ENCODE data around the gene KRTAP12-3. TPM values are rescaled to one million over a fixed set of nuclear protein-coding genes. Genes with fewer than 3 reads are reported as not detected.

The KRTAP12-3 gene
- total and polyA plus RNA-seq, 8 donors = not detected

DNA sequence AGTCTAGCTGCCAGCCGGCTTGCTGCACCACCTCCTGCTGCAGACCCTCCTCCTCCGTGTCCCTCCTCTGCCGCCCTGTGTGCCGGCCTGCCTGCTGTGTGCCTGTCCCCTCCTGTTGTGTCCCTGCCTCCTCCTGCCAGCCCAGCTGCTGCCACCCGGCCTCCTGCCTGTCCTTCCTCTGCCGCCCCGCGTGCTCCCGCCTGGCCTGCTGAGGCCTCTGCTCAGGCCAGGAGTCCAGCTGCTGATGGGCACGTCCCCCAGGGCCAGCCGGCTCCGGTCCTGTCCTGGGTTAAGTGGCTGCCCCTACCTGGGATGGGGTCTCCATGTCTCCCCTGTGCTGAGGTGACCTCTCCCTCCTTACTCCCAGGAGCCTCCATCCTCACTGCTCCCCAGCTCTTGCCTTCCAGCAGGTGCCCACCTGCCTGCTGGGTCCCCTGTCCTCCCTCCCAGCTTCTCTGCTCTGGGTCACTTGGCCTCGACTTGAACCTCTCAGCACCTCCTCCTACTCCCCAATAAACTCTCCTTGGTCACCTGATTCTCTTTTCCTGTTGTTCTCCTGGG lies 45.0 kb upstream of the KRTAP12-3 start:
- no peak overlapping the region for H3K27ac ChIP-seq
- intact Hi-C loops (cut with DNase I) = no loop called here
- no peak overlapping the region for H3K4me3 ChIP-seq
- no peak for ATAC-seq
- no peaks in the 10 kb centered on the region for H3K9me3 ChIP-seq
- peak in 1 of 6 donors; percentile 60 for DNase-seq
- WGBS, 2 donors = 72 to 83% methylated on average over 11 to 13 of the region's 13 CpGs
- TF ChIP-seq, protein P1, sequence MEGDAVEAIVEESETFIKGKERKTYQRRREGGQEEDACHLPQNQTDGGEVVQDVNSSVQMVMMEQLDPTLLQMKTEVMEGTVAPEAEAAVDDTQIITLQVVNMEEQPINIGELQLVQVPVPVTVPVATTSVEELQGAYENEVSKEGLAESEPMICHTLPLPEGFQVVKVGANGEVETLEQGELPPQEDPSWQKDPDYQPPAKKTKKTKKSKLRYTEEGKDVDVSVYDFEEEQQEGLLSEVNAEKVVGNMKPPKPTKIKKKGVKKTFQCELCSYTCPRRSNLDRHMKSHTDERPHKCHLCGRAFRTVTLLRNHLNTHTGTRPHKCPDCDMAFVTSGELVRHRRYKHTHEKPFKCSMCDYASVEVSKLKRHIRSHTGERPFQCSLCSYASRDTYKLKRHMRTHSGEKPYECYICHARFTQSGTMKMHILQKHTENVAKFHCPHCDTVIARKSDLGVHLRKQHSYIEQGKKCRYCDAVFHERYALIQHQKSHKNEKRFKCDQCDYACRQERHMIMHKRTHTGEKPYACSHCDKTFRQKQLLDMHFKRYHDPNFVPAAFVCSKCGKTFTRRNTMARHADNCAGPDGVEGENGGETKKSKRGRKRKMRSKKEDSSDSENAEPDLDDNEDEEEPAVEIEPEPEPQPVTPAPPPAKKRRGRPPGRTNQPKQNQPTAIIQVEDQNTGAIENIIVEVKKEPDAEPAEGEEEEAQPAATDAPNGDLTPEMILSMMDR (IDR thresholded peaks at IDR 0.05) = no peak
- FAIRE-seq = no peak
- no peaks in the 10 kb centered on the region for H3K27me3 ChIP-seq
- H3K4me1 ChIP-seq = no peaks in the 10 kb centered on the region
- no peaks in the 10 kb centered on the region for H3K36me3 ChIP-seq

GRCh38 chr21:44613386-44614155 lies 44.2 kb upstream of the KRTAP12-3 start:
- H3K27ac ChIP-seq = no peak overlapping the region
- ATAC-seq (no peak), FAIRE-seq (no peak), DNase-seq (peak in 1 of 6 donors; percentile 45)
- no peak overlapping the region for H3K4me3 ChIP-seq
- H3K9me3 ChIP-seq = no peaks in the 10 kb centered on the region
- intact Hi-C loops (cut with DNase I) = no loop called here
- TF ChIP-seq, protein P1 (IDR thresholded peaks at IDR 0.05) = no peak
- H3K4me1 ChIP-seq = no peaks in the 10 kb centered on the region
- H3K36me3 ChIP-seq = no peaks in the 10 kb centered on the region
- no peaks in the 10 kb centered on the region for H3K27me3 ChIP-seq
- WGBS, 2 donors = 67 to 76% methylated on average over 25 to 26 of the region's 26 CpGs

DNA sequence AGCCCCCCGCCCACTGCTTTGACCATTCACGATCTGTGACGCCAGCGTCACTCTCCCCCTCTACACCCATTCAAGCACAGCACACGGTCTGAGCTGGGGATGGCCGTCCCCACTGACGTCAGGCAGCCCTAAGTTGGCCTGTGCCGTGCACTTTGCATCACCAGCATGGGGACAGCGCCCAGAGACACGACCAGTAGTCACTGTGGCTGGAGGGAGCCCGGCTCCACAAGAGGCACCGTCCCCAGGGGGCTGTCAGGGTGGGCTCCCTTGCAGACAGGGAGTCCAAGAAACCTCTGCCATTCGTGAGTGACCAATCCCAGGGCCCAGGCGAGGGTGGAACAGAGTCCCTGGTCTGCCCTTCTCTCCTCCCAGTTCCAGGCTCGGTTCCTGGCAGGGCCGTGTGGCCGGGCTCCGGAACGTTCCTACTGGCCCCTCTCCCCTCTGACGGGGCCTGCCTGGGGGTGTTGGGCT lies 43.5 kb upstream of the KRTAP12-3 start:
- Histone ChIP-seq H3K9me3 (no peaks in the 10 kb centered on the region), H3K4me1 (no peaks in the 10 kb centered on the region), H3K27ac (no peak overlapping the region), H3K4me3 (no peak overlapping the region), H3K36me3 (no peaks in the 10 kb centered on the region), H3K27me3 (no peaks in the 10 kb centered on the region)
- TF ChIP-seq, protein P1 (IDR thresholded peaks at IDR 0.05) = no peak
- ATAC-seq (no peak), DNase-seq (peak in 1 of 6 donors; percentile 51), FAIRE-seq (no peak)
- 51 to 70% methylated on average over 20 of the region's 20 CpGs for WGBS, 2 donors
- intact Hi-C loops (cut with DNase I) = no loop called here

GRCh38 chr21:44614961-44615391 lies 42.8 kb upstream of the KRTAP12-3 start:
- ATAC-seq (no peak), DNase-seq (no peak), FAIRE-seq (no peak)
- intact Hi-C loops (cut with DNase I) = no loop called here
- Histone ChIP-seq H3K27me3 (no peaks in the 10 kb centered on the region), H3K27ac (no peak overlapping the region), H3K36me3 (no peaks in the 10 kb centered on the region), H3K4me1 (no peaks in the 10 kb centered on the region), H3K4me3 (no peak overlapping the region), H3K9me3 (no peaks in the 10 kb centered on the region)
- TF ChIP-seq, protein P1 (IDR thresholded peaks at IDR 0.05) = no peak
- 73 to 81% methylated on average over 28 of the region's 28 CpGs for WGBS, 2 donors

GRCh38 chr21:44615466-44615865 lies 42.3 kb upstream of the KRTAP12-3 start:
- TF ChIP-seq, protein P1 (IDR thresholded peaks at IDR 0.05) = no peak
- no peaks in the 10 kb centered on the region for H3K36me3 ChIP-seq
- no peaks in the 10 kb centered on the region for H3K9me3 ChIP-seq
- no peaks in the 10 kb centered on the region for H3K27me3 ChIP-seq
- H3K27ac ChIP-seq = no peak overlapping the region
- 50 to 73% methylated on average over 8 of the region's 8 CpGs for WGBS, 2 donors
- no peaks in the 10 kb centered on the region for H3K4me1 ChIP-seq
- no peak for DNase-seq
- FAIRE-seq = no peak
- no peak for ATAC-seq
- H3K4me3 ChIP-seq = no peak overlapping the region
- intact Hi-C loops (cut with DNase I) = no loop called here
